SK-MEL-5 (cell line): Measurements from ENCODE around the gene TEAD3. TPM values are rescaled to one million over a fixed set of nuclear protein-coding genes. Genes with fewer than 3 reads are reported as not detected.

Experiments used
- small RNA-seq, 2 experiments: library from RNA; depleted of rRNA; stranded (forward); fragments of <200 nt; gene quantifications; one replicate each; pipeline ENCODE3, GENCODE V24; 2014
- total RNA-seq: library from RNA; depleted of rRNA; stranded (reverse); fragments of >200 nt; shearing (Covaris generic); gene quantifications from 2 replicates; pipeline ENCODE4 v1.2.3, GENCODE V29; 2014; rRNA removed

The TEAD3 gene
- total RNA-seq, 1 experiment from 2014 or later, result 1.8 TPM

Small RNAs within 50 kb of the gene (small RNA-seq; reads per million reads assigned to genes)
- 0 to 0.14 reads per million in 2 experiments for gene MIR7111

Other genes starting within 250 kb of the TEAD3 start
- 10.0 and 12.9 TPM in 2 replicates for gene ZNF76, start 237.3 kb downstream of the TEAD3 start, total RNA-seq
- gene DEF6, start 199.3 kb downstream of the TEAD3 start, total RNA-seq, result 0.45 and 0.71 TPM in 2 replicates
- 2.9 and 3.6 TPM in 2 replicates for gene PPARD, start 154.5 kb downstream of the TEAD3 start, total RNA-seq
- gene FANCE, start 44.7 kb downstream of the TEAD3 start, total RNA-seq, result 9.6 and 9.9 TPM in 2 replicates
- gene RPL10A, start 28.7 kb downstream of the TEAD3 start, total RNA-seq, result 1,839 and 1,991 TPM in 2 replicates
- gene TULP1, start 15.8 kb upstream of the TEAD3 start, total RNA-seq, result not detected in 2 replicates
- gene FKBP5, start 191.8 kb upstream of the TEAD3 start, total RNA-seq, result 4.3 and 4.6 TPM in 2 replicates
- 0.35 TPM in 1 of 2 replicates, not detected in the other for gene ARMC12, start 240.0 kb upstream of the TEAD3 start, total RNA-seq